ENCODE measurements around the gene MTUS2. TPM values are rescaled to one million over a fixed set of nuclear protein-coding genes. Genes with fewer than 3 reads are reported as not detected.

The MTUS2 gene
- total RNA-seq, 1 donor from 2014 or later = under 0.01 TPM

GRCh38 chr13:29222458-29222857 is 402.3 kb downstream of the MTUS2 start:
- DNase-seq (ENCODE audit: low read depth, low spot score) = no peak

GRCh38 chr13:29224206-29224605 is 404.1 kb downstream of the MTUS2 start:
- DNase-seq (ENCODE audit: low read depth, low spot score) = no peak

DNA sequence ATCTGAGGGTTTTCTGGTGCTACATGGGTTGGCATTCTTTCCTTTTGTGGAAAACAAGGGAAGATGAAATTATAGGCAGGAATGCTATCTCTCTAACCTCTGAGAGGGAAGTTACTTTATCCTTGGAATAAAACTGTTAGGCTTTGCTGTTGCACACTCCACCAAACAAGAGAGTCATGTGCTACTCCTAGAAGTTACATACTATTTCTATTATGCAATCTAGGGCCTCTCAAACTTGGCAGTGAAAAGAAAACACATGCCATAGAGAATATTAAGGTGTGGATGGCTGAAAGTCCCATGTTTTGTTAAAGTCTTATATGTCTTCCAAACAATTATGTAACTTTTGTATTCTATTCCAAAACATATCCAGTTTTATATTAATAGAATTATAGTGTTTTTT is 407.4 kb downstream of the MTUS2 start:
- no peak for DNase-seq (ENCODE audit: low read depth, low spot score)

DNA sequence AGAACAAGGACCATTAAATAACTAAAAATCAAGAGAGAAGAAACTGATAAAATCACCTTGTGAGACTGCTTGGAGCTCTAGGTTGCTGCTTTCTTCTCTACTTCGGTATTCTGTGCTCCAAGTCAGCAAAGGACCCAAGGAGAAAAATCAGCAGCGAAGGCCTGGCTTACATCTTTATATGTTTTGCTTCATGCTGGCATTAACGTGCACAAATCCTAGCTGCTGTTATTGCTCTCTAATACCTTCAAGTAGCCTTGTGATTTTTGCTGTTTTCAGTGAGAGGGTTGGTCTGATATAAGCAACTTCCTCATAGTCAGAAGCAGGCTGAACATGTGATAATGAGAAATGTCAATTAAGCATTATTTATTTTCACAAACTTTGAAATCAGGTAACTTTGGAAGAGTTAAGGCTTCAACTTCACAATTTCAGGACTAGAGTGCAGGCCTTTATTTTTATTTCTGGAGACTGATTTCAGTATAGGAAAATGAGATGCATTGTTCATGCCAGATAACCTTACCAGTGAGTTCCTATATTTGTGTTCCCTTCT is 410.2 kb downstream of the MTUS2 start:
- no peak for DNase-seq (ENCODE audit: low read depth, low spot score)

DNA sequence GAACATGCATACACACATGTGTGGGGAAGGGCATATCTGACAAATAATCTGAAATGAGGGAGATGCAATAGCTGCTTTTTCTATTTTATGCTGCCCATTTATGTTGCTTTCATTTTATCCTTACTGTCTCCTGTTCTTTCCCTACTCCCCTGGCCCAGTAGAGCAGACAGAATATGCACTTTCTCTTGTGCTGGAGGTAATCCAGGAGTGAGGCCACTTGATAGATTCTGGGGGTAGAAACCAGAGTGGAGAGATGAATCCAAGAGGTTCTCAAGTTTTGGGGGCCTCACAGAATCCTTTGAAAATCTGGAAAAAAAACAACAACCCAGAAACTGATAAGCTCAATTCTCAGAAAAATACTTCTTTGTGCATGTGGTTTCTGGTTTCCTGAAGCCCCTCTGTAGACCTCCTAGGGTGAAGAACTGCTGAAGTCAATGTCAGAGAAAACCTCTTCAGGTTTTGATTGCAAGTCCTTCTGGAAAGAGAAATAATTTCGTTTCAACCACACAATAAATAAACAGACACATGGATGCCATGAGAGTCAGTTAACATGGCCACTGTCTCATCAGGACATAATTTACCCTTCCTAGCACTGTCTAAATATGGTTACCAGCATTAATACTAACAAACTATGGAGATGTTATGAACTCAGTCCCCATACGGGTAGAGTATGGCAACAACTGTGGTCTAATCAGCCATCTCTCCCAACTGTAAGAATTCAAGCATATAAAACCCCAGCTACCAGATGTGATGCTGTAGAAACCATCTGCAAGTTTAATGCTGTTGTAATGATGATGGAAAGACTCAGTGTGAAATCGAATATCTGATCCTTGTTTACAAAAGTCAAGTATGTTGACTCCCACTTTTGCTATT is 419.8 kb downstream of the MTUS2 start:
- DNase-seq (ENCODE audit: low read depth, low spot score) = no peak

DNA sequence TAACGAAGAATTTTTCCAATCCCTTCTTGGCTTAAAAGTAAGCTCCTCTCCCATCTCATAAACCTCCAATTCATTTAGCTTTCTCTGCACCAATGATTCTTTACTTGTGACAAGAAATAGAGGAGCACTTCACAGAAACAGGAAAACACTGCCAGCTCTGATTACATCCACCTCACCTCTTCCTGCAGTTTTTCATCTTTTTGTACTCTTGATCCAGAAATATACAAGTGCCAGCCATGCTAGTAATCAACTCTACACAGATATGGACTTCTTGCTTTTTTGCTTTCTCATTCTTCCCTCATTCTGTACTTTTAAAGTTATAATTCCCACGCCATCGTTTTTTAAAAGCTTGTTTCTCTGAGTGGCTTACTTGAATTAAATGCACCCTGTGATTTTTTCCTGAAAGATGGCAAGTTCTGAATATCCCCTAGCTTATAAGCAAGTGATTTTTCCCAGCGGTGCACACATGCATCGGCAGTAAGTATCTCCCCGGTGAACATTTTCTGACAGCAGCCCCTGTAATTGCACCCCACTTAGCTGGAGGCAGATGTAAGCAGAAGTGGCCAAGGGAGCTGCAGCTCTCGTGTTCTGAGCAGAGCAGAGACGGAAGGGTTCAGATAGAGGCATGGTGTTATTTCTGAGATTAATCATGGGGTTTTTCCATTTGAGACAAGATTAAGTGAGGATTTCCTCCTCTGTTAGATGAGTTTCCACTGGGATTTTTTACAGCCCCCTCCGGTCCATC is 434.7 kb downstream of the MTUS2 start:
- no peak for DNase-seq (ENCODE audit: low read depth, low spot score)

DNA sequence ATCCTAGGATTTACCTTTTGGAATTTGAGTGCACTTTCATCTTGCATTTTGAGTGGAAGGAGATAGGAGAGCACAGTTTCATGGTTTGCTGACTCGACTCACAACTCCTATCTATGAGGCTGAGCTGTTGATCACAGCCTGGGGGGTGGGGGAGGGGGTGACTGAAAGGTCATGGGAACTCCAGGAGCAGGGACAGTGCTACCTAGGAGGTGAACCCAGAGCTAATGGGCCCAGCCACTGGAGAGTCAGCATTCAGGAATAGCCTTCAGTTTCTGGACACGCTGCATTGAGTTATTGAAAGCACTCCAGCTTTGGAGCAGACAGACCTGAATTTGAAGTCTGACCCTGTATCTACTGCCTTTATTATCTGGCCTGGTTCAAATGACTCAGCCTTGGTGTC is 435.4 kb downstream of the MTUS2 start:
- DNase-seq (ENCODE audit: low read depth, low spot score) = no peak

GRCh38 chr13:29260684-29261083 is 440.5 kb downstream of the MTUS2 start:
- no peak for DNase-seq (ENCODE audit: low read depth, low spot score)

GRCh38 chr13:29266261-29266660 is 446.1 kb downstream of the MTUS2 start:
- DNase-seq (ENCODE audit: low read depth, low spot score) = no peak

DNA sequence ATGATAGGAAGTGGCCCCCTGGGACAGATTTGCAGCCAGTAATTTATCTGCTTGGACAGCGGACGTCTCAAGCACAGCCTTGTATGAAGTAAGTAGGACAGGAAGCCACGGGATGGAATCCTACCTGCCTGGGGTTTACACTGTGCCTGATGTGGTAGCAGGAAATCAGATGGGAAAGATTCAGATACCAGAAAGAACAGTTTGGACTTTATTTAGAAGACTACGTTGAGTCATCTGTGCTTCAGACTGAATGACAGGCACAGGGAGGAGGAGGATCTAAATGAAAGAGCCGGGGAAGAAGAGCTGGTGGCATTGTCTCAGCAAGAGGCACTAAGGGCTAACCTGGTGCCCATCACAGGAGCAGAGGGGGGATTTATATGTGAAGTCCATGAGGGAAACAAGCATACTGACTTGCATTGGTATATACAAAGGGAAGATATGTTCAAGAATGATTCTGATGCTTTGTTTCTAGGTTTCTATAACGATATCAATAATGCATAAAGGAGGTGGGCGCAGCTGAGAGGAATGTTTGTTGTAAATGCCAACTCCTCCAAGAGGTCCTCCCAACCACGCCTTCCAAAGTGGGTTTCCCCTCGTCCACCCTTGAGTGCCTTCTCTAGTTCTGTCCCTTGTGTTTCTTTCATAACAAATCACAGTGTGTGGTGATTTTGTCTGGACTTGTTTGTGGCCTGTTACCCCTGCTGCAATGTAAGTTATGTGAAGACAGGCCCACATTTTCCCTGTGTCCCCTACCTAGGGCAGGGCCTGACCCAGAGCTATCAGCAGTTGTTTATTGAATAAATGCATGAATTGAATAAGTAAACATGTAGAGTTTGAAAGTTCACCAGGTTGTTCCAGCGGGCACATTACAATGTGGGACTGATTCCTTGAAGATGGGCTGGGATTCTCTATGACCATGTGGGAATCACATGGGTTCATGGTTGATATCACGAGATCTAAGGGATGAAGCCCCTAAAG is 446.9 kb downstream of the MTUS2 start:
- DNase-seq (ENCODE audit: low read depth, low spot score) = no peak

GRCh38 chr13:29270271-29270985 is 450.3 kb downstream of the MTUS2 start:
- no peak for DNase-seq (ENCODE audit: low read depth, low spot score)

DNA sequence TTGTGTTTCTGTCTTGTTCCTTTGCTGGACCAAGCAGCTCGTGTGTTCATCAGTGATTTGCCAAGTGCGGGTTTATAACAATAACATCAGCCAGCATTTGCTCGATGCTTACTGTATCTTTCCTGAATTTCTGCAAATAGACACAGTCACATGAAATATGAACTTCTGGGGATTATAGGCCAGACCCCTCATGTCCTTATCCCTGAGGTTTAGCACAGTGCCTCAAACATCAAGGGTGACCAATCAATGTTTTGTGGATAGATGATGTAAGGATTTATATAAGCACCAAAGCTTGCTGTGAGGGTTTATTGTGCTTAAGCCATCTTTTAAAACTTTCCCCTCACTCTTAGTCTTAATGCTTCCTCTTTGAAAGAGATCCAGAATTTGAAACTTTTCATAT is 451.5 kb downstream of the MTUS2 start:
- DNase-seq (ENCODE audit: low read depth, low spot score) = no peak

GRCh38 chr13:29279356-29280254 is 459.5 kb downstream of the MTUS2 start:
- no peak for DNase-seq (ENCODE audit: low read depth, low spot score)

DNA sequence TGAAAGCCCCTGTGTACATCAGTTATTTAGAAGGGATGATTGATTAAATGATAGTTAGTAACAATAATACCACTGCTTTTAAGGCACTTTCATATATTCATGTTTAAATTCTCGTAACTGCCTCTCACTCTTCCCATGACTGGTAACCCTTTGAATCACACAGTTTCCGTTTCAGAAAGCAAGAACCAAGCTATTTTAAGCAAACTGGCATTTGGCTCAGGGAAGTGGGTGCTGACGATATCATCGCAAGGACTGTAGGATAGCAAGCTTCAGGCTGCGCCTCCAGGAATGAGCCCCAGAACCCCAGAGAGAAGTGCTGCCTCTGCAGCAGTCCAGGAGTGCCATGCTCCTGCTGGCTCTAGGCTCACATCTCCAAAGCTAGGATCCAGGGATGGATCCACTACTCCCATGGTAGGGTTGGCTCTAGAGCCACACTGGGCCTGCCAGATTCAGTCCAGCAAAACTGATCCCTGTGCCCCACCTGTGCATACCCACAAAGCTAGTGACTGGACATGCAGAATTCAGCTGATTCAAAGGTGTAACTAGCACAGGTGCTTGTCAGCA is 461.9 kb downstream of the MTUS2 start:
- DNase-seq (ENCODE audit: low read depth, low spot score) = no peak

GRCh38 chr13:29284726-29285125 is 464.6 kb downstream of the MTUS2 start:
- DNase-seq (ENCODE audit: low read depth, low spot score) = no peak

- no peak for DNase-seq (ENCODE audit: low read depth, low spot score)
Measured at GRCh38 chr13:29287237-29287636, 467.1 kb downstream of the MTUS2 start.

DNA sequence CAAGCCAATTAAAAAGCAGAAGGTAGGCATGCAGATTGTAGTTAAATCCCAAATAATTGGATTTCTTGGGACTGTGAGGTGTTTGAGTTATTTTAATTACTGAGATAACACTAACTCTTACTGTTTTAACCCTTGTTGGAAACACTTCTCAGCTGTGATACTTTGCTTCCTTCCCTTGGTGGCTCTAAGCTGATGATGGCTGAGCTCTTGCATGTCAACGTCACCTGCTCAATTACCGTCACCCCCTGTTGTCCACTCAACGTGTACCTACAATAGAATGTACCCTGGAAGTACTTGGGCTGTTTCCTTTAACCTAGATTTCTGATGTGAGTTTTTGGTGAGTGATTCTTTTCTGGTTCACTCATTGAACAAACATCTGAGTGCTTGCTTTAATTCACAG is 471.9 kb downstream of the MTUS2 start:
- no peak for DNase-seq (ENCODE audit: low read depth, low spot score)

DNA sequence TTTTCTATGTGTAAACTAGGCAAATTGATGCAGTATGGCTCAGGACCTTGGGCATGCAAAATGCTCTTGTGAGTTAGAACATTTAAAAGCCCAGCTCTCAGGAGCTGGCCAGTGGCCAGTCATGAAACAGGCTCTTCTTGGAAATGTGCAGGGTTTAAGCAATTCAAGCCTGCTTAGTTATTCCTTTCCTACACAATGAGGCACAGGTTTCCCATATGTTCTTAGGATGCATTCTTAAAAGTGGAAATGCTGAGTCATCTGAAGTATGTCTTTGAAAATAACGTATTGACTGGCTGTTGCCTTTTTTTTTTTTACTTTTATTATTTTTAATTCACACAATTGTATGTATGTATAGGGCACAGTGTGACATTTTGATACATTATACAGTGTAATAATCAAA is 474.7 kb downstream of the MTUS2 start:
- DNase-seq (ENCODE audit: low read depth, low spot score) = no peak

DNA sequence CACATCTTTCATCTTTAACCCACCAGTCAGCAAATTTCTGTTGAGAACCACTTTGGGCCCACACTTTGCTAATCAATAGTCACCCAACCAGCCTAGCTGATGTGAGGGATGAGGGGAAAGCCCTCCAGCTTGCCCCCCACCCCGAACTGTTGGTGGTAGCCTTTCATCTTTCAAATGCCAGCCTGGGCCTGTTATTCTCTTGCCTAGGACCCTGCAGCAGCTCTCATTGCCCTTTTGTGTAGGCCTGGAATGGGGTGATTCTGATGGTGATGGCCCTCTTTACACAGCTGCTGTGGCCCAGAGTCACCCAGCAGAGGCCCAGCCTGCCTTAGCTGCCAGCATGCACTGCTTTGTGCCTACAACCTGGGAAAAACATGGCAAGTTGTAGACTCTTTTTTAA is 480.9 kb downstream of the MTUS2 start:
- DNase-seq (ENCODE audit: low read depth, low spot score) = no peak
